WTC11 (cell line): ENCODE measurements around the gene CDK4. TPM values are rescaled to one million over a fixed set of nuclear protein-coding genes. Genes with fewer than 3 reads are reported as not detected.

Experiments used
- ATAC-seq: fragments of 200-7000 bp; cut with Tn5 transposase; 2 replicates; pipeline ENCODE4 v1.10.0; 2021; ENCODE audit warnings: mild to moderate bottlenecking, moderate library complexity
- CTCF ChIA-PET: fragments of 300-600 bp; sonication (Branson Sonifier 250); formaldehyde crosslinking; loops from one replicate; lab custom pipeline; 2021; ENCODE audit warnings: antibody characterized with exemption; lab: Charles Lee
- POLR2A ChIA-PET: fragments of 350-600 bp; sonication (Branson Sonifier 250); formaldehyde crosslinking; loops from one replicate; lab custom pipeline; 2021; ENCODE audit warnings: antibody characterized with exemption; lab: Charles Lee
- DNase-seq: peaks from one replicate; pipeline ENCODE4 v3.0.0; 2021; ENCODE audit warnings: low spot score
- H3K27ac Mint-ChIP-seq: 2 replicates; pipeline ENCODE4 v1.8.0; 2021; ENCODE audit warnings: mixed read lengths
- H3K27me3 Mint-ChIP-seq: 2 replicates; pipeline ENCODE4 v1.8.0; 2021; ENCODE audit warnings: low read depth, mild to moderate bottlenecking, moderate library complexity, mixed read lengths
- H3K36me3 Mint-ChIP-seq: 2 replicates; pipeline ENCODE4 v1.8.0; 2021; ENCODE audit warnings: mixed read lengths
- H3K4me1 Mint-ChIP-seq: 2 replicates; pipeline ENCODE4 v1.8.0; 2022; ENCODE audit warnings: mixed read lengths
- H3K4me3 Mint-ChIP-seq: 2 replicates; pipeline ENCODE4 v1.8.0; 2021; ENCODE audit warnings: mild to moderate bottlenecking, moderate library complexity, mixed read lengths
- H3K9me3 Mint-ChIP-seq: 2 replicates; pipeline ENCODE4 v1.8.0; 2021; ENCODE audit warnings: mixed read lengths
- ATF6 ChIP-seq: sonication (generic); formaldehyde crosslinking; IDR thresholded peaks from 2 replicates; pipeline ENCODE4 v1.8.1; 2023; ENCODE audit warnings: mild to moderate bottlenecking, missing genetic modification reagents
- CREB1 ChIP-seq: sonication (generic); formaldehyde crosslinking; IDR thresholded peaks from 2 replicates; pipeline ENCODE4 v1.8.0; 2023; ENCODE audit warnings: mild to moderate bottlenecking, missing genetic modification reagents
- E2F5 ChIP-seq: sonication (generic); formaldehyde crosslinking; IDR thresholded peaks from 2 replicates; pipeline ENCODE4 v1.8.1; 2022; ENCODE audit warnings: mild to moderate bottlenecking, moderate library complexity, missing genetic modification reagents
- ELF4 ChIP-seq: sonication (generic); formaldehyde crosslinking; IDR thresholded peaks from 2 replicates; pipeline ENCODE4 v1.8.1; 2022; ENCODE audit warnings: low read depth, mild to moderate bottlenecking, moderate library complexity, missing genetic modification reagents
- ETV6 ChIP-seq: sonication (generic); formaldehyde crosslinking; IDR thresholded peaks from 2 replicates; pipeline ENCODE4 v1.8.1; 2022; ENCODE audit warnings: mild to moderate bottlenecking, missing genetic modification reagents
- FOXP4 ChIP-seq: sonication (generic); formaldehyde crosslinking; IDR thresholded peaks from 2 replicates; pipeline ENCODE4 v1.8.0; 2022; ENCODE audit warnings: mild to moderate bottlenecking, missing genetic modification reagents
- NR1H2 ChIP-seq: sonication (generic); formaldehyde crosslinking; IDR thresholded peaks from 2 replicates; pipeline ENCODE4 v1.9.0; 2021; ENCODE audit warnings: mild to moderate bottlenecking, moderate library complexity, missing genetic modification reagents
- PRRX2 ChIP-seq: fragments of 250-450 bp; sonication (Bioruptor Pico); IDR thresholded peaks from 2 replicates; pipeline ENCODE4 v1.8.0; 2021; ENCODE audit warnings: mild to moderate bottlenecking
- RORB ChIP-seq: fragments of 250-450 bp; sonication (Bioruptor Pico); IDR thresholded peaks from 2 replicates; pipeline ENCODE4 v1.9.0; 2021; ENCODE audit warnings: mild to moderate bottlenecking
- SMAD4 ChIP-seq: sonication (generic); formaldehyde crosslinking; IDR thresholded peaks from 2 replicates; pipeline ENCODE4 v1.8.0; 2022; ENCODE audit warnings: mild to moderate bottlenecking, missing genetic modification reagents
- SOX15 ChIP-seq: fragments of 250-450 bp; sonication (Bioruptor Pico); IDR thresholded peaks from 2 replicates; pipeline ENCODE4 v1.9.0; 2021; ENCODE audit warnings: mild to moderate bottlenecking
- STAT6 ChIP-seq: sonication (generic); formaldehyde crosslinking; conservative IDR thresholded peaks from 2 replicates; pipeline ENCODE4 v1.8.1; 2023; ENCODE audit warnings: mild to moderate bottlenecking, low read depth, missing genetic modification reagents, moderate library complexity
- TCF7 ChIP-seq: sonication (generic); formaldehyde crosslinking; IDR thresholded peaks from 2 replicates; pipeline ENCODE4 v1.8.0; 2022; ENCODE audit warnings: mild to moderate bottlenecking, low read depth, missing genetic modification reagents, moderate library complexity
- TP53 ChIP-seq: sonication (generic); formaldehyde crosslinking; IDR thresholded peaks from 2 replicates; pipeline ENCODE4 v1.8.1; 2023; ENCODE audit warnings: mild to moderate bottlenecking, missing genetic modification reagents
- USF1 ChIP-seq: sonication (generic); formaldehyde crosslinking; IDR thresholded peaks from 2 replicates; pipeline ENCODE4 v1.8.0; 2022; ENCODE audit warnings: mild to moderate bottlenecking, missing genetic modification reagents
- USF2 ChIP-seq: sonication (generic); formaldehyde crosslinking; IDR thresholded peaks from 2 replicates; pipeline ENCODE4 v1.8.1; 2023; ENCODE audit warnings: mild to moderate bottlenecking, missing genetic modification reagents, moderate library complexity
- ZBTB43 ChIP-seq: sonication (generic); formaldehyde crosslinking; IDR thresholded peaks from 2 replicates; pipeline ENCODE4 v1.8.1; 2023; ENCODE audit warnings: mild to moderate bottlenecking, missing genetic modification reagents
- ZNF416 ChIP-seq: fragments of 250-450 bp; sonication (Bioruptor Pico); IDR thresholded peaks from 2 replicates; pipeline ENCODE4 v1.9.0; 2021; ENCODE audit warnings: mild to moderate bottlenecking, inconsistent platforms
- ZNF671 ChIP-seq: fragments of 250-450 bp; sonication (Bioruptor Pico); IDR thresholded peaks from 2 replicates; pipeline ENCODE4 v1.8.0; 2021; ENCODE audit warnings: mild to moderate bottlenecking
- total RNA-seq: library from RNA; stranded (reverse); gene quantifications from 3 replicates; pipeline ENCODE4 v1.2.3, GENCODE V29; 2021

Gene CDK4
- total RNA-seq, 1 experiment from 2014 or later = 152 TPM

GRCh38 chr12:57730336-57731067, 21.6 kb downstream of the CDK4 start:
- H3K27me3 Mint-ChIP-seq = peaks cover 99% of the 10 kb centered on the region
- H3K36me3 Mint-ChIP-seq = no peaks in the 10 kb centered on the region
- H3K9me3 Mint-ChIP-seq = no peaks in the 10 kb centered on the region
- ATAC-seq = no peak
- H3K4me1 Mint-ChIP-seq = peaks cover 21% of the 10 kb centered on the region
- no peak overlapping the region for H3K4me3 Mint-ChIP-seq
- POLR2A ChIA-PET = no interaction called here
- CTCF ChIA-PET = no interaction called here
- DNase-seq = no peak
- TF ChIP-seq TCF7 (CRISPR knock-in tag) = no peak
- TF ChIP-seq USF1 = no peak
- TF ChIP-seq USF2 (CRISPR knock-in tag) = no peak
- TF ChIP-seq SMAD4 (CRISPR knock-in tag) = no peak
- H3K27ac Mint-ChIP-seq = no peak overlapping the region

GRCh38 chr12:57729321-57729844, 22.7 kb downstream of the CDK4 start:
- Mint-ChIP-seq H3K36me3 (no peaks in the 10 kb centered on the region), H3K9me3 (no peaks in the 10 kb centered on the region), H3K27me3 (peaks cover 98% of the 10 kb centered on the region), H3K4me1 (peaks cover 15% of the 10 kb centered on the region), H3K4me3 (no peak overlapping the region), H3K27ac (no peak overlapping the region)
- no peak for TF ChIP-seq ZNF416 (CRISPR knock-in tag)
- TF ChIP-seq ZNF671 (CRISPR knock-in tag) = no peak
- no peak for TF ChIP-seq CREB1 (CRISPR knock-in tag)
- no peak for TF ChIP-seq ELF4 (CRISPR knock-in tag)
- no peak for TF ChIP-seq ETV6 (CRISPR knock-in tag)
- TF ChIP-seq NR1H2 (CRISPR knock-in tag) = no peak
- no peak for TF ChIP-seq ZBTB43 (CRISPR knock-in tag)
- no peak for TF ChIP-seq SOX15 (CRISPR knock-in tag)
- no peak for TF ChIP-seq E2F5 (CRISPR knock-in tag)
- TF ChIP-seq ATF6 (CRISPR knock-in tag) = no peak
- ChIA-PET POLR2A (no interaction called here), CTCF (interaction anchor here (1.0 to 1.2 kb wide), 2 partner anchors 9 to 54 kb away, joined by 3 to 4 read pairs; partner anchors contain the start of gene AGAP2)
- DNase-seq = no peak
- ATAC-seq = no peak

GRCh38 chr12:57727758-57728395, 24.2 kb downstream of the CDK4 start:
- Mint-ChIP-seq H3K36me3 (no peaks in the 10 kb centered on the region), H3K27me3 (peaks cover 98% of the 10 kb centered on the region), H3K9me3 (no peaks in the 10 kb centered on the region), H3K4me1 (peaks cover 15% of the 10 kb centered on the region), H3K4me3 (peak overlapping the region; percentile 50), H3K27ac (no peak overlapping the region)
- ChIA-PET POLR2A (interaction anchor here (1.0 to 1.1 kb wide), 2 partner anchors 9 to 17 kb away, joined by 4 to 5 read pairs; partner anchors contain the start of gene TSPAN31), CTCF (interaction anchor here (0.8 to 5.8 kb wide), 7 partner anchors 8 to 145 kb away, joined by 3 to 146 read pairs (median 4); partner anchors contain the start of genes AGAP2, ARHGEF25, EEF1AKMT3 and METTL1)
- DNase-seq (peak; percentile 68), ATAC-seq (peak; percentile 70)
- no peak for TF ChIP-seq RORB (CRISPR knock-in tag)
- peak; percentile 60; the same call in 1 of the 2 replicates for TF ChIP-seq FOXP4 (CRISPR knock-in tag)
- TF ChIP-seq STAT6 (CRISPR knock-in tag) = peak; percentile 88; the same call in 1 of the 2 replicates
- TF ChIP-seq PRRX2 (CRISPR knock-in tag) = no peak
- peak; percentile 66; the same call in 1 of the 2 replicates for TF ChIP-seq ETV6 (CRISPR knock-in tag)
- peak; percentile 72 for TF ChIP-seq TP53 (CRISPR knock-in tag)
